Inflammatory macrophage (primary cell): ENCODE results near the gene TMEM170A.
"Not testable (repeated sequence)": the region's sequence is repeated elsewhere in the genome, so short reads cannot be mapped to it uniquely, and the experiment has no call there.

Experiments
- DNase-seq, 2 donors: peaks; one replicate each; pipeline ENCODE4 v3.0.0-alpha.2; 2020 to 2022

The TMEM170A gene

DNA sequence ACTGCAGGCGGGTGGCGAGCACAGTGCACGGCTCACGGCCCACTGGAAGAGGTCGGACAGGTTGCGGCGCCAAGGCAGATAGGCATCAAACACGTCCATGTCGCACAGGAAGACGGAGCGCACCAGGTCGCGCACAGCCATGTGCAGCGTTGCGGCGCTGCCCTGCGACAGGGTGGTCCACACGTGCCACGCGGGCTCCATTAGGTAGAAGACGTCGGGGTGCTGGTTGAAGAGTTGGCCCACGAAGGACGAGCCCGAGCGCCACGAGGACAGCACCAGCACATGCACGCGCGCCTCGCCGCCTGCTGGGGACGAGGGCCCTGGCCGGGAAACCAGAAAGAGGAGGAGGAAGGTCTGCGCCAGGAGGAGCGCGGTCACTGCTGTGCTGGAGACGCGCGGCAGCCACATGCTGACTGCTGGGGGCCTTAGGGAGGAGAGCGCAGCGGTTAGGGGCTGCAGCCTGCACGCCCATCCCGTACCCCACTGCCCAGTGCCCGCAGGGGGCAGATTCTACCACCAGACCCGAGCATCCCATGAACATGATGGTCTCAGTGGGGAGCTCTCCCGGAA is 15.0 kb upstream of the TMEM170A start:
- no peak for DNase-seq

DNA sequence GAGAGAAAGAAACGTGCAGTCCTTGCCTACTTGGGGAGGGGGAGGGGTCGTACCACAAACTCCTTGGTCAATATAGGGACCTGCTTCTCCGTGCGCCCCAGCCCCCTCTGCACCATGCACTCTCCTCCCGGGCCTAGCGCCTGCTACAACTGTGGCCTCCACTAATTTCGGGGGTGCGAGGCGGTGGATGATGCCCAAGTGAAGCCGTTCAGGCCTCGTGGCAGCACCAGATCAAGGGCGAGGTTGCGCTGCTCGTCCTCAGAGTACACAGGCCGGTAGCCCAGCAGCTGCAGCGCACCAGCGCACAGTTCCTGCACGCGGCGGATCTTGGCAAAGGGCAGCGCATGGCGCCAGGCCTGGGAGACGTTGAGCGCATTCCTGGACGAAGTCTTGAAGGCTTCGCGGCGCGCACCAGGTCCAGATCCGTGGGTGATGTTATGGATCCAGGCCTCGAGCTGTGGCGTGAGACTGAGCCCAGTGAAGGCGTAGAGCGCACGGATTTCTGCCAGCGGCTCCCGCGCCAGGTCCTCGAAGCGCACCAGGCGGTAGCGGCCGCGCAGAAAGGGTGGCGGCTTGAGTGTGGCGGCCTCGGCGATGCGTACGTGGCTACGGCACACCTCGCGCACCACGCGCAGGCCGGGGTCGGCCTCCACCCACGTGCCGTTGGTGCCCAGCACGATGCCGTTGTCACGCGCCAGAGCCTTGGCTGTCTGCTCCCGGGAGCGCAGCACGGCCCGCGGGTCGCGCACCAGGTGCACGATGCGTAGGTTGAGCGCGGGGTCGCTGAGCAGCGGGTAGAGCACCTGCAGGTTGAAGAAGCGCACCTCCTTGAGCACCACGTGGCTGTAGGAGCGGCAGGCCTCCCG is 14.2 kb upstream of the TMEM170A start:
- no peak for DNase-seq

DNA sequence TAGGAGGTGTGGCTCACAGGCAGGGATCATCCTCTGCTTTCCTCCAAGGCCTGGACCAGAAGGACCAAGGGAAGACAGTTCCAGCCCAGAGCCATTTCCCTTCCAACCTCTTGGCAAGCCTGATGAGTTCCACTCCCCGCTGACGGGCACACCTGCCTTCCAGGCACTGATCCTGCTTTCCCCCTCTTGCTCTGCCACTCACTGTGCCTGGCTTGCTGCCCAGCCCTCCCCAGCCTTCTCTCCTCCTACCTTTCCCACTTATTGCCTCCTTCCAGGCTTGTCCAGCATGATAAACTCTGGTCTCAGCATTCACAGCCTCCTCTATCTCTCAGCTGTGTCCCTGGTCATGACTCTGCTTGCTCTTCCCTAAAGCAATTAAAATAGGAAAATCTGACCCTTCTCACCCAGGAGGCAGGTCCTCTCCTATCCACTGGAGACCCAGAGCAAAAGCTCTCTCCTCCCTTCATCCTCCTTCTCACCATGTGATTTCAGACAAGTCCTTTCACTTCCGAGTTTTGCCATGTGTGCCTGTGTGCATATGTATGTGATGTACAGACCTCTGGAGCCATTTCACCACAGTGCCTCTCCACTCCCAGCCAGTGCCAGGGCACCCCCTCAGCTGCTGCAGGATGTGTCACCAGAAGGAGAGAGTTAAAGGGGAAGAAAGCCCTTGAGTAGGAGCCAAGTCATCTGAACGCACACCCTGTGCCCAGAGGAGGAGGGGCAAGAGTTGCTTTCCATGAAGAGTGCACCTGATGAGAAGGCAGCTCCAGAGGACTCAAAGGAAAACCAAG is 13.4 kb upstream of the TMEM170A start:
- peak; percentile 83 to 87 for DNase-seq

DNA sequence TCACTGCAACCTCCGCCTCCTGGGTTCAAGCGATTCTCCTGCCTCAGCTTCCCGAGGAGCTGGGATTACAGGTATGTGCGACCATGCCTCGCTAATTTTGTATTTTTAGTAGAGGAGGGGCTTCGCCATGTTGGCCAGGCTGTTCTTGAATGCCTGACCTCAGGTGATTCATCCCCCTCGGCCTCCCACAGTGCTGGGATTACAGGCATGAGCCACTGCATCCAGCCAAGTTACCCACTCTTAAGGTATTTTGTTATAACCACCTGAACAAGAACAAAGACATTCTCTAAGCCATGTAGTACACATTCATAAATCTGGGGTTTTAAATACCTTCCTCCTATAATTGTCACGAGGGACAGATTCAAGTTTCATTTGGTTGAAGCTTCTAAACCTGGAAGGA is 12.3 kb upstream of the TMEM170A start:
- no peak for DNase-seq

DNA sequence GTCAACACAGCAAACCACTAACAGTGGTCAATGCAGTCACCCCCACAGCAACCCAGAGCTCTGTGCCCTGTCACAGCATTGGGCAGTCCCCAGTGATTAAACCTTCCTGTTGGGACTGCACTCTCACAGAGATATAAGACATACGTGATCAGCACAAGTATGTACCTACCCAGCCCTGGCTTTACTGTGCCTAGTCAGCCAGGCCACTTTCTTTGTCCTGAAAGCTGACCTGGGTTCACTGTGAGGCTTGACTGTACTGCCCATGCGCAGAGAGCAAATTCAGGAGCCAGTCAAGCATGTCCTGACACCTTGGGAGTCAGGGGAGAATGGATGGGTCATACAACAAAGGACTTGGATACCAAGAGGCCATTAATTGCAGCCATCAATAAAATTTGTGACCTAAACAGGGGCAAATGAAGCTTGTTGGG is 10.9 kb upstream of the TMEM170A start:
- DNase-seq = no peak

DNA sequence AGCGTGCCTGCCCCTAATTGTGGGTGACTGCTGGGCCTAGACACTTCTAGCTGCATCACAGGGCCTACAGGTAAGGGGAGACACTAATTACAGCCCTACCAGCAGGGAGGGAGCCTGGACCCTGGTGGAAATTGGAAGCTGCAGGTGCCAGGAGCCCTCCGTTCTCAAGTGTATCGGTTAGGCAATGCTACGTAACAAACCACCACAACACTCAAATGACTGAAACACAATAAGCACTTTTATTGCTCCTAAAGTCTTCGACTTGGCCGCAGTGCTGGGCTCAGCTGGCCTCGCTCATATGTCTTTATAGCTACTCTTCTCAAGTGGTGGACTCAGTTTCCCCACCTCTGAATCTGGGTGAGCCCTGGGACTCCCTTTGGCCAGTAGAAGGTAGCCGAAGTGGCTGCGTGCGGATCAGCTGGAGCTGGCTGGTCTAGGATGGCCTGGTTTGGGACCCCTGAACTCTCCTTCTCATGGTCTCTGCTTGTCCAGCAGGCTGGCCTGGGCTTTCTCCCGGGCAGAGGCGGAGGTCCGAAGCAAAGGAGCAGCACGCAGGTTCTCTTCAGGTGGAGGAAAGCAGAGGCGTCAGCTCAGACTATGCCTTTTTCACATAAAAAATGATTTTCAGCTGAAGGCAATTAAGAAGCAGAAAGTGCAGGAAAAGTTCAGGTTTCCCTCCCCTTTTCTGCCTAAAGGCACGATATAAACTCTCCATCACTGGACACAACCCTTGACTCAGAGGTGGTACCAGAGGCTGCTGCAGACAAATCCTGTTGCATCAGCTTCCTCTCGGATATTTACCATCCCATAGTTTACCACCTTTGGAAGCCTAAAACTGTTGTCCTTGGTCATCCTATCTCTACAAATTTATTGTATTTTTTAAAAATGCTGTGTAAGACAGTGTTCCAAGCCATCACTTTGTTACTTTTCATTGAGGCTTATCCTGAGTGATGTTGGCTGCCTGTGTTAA is 8.7 kb upstream of the TMEM170A start:
- DNase-seq = no peak

DNA sequence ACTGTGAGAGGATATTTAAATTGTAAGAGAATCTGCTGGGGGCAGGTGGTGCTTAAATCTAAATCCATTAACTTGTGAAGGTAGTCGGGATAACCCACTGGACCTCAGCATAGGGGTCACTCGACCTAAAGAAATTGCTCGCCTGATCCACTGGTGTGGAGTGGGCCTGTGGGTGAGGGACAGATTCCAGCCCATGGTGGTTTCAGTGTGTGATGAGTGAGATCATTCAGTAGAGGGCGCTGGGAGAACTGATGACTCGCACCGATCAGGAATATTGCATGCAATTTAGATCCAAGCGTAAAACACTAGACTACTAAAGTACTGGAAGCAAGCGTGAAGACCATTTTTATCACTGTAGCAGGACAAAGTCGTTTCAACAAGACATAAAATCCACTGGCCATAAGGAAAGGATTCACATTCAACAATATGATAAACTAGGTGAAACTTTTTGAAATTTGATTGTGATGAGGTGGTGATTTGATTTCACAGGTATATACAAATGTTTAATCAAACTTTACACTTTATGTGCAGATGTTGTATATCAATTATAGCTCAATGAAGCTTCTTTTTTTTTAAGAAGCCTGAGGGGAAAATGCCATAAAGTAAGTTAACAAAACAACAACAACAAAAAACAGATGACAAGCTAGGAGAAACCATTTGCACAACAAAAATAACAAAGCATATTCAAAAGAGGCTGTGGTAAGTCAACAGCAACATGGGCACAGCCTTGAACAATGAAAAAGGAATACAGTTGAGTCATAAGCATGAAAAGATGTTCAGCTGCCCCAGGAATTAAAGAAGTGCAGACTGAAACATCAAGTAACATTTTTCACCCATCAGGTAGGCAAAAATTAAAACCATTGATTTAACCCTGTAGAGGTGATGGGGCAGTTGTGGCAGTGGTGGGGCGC is 7.5 kb upstream of the TMEM170A start:
- peak; percentile 67 to 68 for DNase-seq

DNA sequence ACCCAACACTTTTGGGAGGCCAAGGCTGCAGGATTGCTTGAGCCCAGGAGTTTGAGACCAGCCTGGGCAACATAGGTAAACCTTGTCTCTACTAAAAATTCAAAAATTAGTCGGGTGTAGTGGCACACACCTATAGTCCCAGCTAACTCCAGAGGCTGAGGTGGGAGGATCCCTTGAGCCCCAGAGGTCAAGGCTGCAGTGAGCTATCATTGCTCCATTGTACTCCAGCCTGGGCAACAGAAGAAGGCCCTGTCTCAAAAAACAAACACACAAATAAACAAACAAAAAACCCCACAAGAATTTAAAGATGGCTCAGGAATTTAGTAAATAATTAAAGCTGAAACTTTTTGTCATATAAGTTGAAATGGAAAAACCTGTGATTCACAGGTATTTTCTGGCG is 2.3 kb upstream of the TMEM170A start:
- DNase-seq = no peak

DNA sequence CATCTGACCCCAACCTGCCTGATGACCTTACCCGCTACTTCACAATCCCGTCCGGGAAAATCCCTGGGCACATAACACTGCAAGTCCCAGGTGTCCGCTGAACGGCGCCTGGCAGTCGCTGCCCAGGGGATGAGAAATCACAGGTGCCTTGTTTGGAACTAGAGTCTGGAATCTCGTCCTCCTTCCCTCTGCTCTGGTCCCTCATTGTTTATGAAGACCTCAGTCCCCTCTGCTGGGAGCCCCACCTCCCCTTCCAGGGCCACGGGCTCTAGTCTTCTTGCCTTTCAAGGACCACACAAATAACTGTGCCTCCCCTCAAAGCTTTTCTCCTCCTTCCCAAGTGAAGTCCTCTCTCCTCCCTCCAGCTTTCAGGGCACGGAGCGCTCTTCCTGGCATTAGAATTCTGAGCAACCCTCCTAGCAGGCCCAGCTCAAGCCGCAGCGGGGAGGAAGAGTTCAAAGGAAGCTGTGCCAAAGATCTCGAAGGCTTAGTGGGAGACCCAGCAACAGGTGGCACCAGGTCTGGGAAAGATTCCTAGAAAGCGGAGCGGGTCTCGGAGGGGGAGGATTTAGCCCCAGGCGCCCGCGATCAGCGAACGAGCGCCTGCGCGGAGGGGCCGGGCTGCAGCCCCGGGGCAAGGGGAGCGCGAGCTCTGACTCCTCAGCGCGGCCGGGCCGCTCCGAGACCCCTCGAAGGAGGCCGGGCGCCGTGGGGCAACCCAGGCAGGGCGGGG is 934 bp downstream of the TMEM170A start:
- not testable (repeated sequence) for DNase-seq

DNA sequence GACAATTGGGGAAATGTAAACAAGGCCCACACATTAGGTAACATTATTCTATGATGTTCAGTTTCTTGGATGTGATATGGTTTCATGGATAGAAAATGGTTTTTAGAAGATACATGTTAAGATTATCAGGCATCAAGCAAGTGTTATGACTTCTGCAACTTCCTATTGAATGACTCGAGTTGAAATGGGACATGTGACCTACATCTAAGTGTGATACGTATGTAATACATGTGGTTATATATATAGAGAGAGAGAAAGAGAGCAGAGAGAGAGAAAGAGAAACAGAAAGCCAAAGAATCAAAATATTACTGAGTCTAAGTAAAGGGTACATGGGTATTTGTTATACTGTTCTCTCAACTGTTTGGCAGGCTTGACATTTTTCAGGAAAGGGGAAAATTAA is 1.7 kb downstream of the TMEM170A start:
- peak; percentile 34 to 44 for DNase-seq

DNA sequence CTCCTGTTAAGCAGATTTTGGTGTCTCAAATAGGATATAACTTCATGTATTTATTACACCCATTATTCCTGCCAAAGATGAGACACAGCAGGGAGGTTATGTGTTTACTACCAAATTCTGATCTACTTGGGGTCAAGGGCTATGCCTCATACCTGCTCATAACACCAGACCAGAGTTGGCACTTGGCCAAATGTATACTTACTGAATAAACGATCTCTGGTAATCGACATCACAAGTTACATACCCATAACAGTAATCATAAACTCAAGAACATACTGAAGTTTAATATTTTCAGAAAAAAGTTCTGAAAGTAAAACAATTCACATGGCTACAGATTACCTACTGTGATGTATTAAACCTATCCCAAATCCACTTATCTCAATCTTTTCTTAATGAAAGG is 2.9 kb downstream of the TMEM170A start:
- no peak for DNase-seq

DNA sequence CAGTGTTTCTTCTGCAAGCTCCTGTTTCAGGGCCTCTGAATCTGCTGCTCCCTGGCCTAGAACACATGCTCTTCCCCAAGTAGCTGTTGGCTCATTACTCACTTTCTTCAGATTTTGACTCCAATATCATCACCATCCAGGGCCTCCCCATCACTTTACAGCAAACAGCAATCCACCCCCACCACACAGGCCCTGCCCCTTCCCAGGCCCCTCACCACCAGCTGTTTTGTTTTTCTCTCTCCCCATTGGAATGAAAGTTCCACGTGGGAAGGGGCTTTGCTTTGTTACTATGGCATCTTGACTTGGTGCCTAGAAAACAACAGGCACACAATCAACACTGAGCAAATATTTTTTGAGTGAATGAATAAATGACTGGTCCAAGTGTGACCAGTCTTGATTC is 4.0 kb downstream of the TMEM170A start:
- DNase-seq = no peak

DNA sequence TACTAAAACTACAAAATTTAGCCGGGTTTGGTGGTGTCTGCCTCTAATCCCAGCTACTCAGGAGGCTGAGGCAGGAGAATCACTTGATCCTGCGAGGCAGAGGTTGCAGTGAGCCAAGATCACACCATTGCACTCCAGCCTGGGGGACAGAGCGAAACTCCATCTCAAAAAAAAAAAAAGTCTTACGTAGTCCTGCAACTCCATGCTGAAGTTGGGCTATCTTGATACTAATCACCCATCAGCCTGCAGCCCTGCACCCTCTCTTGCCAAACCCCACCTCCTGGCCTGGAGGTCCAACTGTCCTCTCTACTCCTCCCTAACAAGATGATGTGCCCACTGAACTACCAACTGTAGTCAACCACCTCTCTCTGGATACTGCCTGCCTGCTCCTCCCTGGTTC is 4.8 kb downstream of the TMEM170A start:
- no peak for DNase-seq

DNA sequence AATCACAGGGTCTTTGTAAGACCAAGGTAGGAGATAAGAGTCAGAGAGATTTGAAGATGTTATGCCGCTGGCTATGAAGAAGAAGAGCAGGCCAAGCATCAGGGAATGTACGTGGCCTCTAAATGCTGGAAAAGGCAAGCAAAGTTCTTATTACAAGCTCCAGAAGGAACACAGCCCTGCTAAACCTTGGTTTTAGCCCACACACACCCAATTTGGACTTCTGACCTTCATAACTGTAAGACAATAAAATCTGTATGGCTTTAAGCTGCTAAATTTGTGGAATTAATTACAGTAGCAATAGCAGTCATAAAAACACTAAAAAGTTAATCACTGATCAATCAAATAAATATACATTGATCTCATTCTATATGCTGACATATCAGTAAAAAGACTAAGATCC is 6.0 kb downstream of the TMEM170A start:
- DNase-seq = no peak

DNA sequence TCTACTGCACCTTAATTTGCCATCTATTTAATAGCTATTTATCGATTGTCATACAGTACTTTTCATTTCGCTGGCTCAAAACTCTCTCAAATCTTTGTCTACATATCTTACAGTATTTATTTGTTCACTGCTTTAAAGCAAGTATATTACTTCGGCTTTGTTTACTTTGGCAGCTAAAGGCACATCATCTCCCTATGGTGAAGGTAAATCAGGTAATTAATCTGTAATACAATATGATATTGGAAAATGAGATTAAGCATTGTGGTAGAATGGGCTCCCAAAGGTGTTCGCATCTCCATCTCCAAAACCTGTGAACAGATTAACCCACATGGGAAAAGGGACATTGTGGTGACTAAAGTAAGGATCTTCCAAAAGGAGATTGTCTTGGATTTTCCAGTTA is 6.5 kb downstream of the TMEM170A start:
- DNase-seq = no peak

DNA sequence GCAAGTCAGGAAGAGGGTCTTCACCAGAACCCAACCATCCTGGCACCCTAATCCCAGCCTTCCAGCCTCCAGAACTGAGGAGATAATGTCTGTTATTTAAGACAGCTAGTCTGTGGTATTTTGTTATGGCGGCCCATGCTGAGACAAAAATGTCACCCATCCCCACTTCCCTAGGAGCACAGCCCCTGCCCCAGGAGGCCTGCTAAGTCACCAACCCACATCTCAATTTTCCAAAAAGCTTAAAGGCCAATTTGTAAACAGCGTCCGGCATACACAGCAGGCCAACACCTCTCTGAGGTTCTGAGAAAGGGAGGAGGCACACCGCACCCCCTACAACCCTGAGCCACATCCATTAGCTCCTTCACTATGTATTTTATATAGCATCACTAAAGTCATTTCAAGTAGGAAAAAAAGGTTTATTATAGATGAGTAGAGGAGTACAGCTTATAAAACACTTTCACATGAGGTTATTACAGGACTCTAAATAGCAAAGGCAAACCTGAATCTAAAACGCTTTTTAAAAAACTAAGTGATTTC is 6.9 kb downstream of the TMEM170A start:
- no peak for DNase-seq

DNA sequence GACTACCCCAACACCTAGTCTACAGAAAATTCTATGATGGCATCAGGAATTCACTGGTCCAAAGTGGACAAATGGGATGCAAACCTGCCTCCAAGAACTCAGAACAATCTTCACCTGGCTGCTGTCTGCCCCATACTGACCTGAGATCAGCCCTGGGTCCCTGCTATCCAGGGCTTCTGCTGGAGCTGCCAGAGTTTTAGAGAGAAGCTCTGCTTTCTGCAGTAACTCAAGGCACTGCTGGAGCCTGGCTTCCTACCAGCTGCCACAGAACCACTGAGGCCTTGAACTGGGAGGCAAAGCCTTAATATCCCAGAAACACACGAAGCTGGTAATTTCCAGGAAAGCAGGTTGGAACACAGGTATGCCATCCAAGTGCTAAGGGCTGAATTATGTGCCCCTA is 7.5 kb downstream of the TMEM170A start:
- DNase-seq = no peak

DNA sequence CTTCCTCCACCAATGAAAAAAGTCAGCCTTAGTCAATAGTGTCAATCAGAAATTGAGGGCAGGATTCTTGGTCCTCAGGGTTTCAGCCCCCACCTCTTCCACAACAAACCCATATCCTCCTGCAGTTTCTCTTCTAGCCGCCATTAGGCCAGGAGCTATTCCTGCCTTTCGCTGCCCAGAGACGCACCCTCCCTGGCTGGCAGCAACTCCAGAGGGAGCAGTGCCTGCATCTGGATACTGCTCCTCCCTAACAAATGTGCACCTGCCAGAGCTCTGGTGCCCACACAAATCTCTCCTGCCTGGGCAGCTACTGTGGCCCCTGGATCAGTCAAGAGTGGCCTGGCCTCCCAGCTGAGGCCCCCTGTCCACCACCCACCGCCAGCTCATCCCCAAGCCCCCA is 8.0 kb downstream of the TMEM170A start:
- not testable (repeated sequence) for DNase-seq

DNA sequence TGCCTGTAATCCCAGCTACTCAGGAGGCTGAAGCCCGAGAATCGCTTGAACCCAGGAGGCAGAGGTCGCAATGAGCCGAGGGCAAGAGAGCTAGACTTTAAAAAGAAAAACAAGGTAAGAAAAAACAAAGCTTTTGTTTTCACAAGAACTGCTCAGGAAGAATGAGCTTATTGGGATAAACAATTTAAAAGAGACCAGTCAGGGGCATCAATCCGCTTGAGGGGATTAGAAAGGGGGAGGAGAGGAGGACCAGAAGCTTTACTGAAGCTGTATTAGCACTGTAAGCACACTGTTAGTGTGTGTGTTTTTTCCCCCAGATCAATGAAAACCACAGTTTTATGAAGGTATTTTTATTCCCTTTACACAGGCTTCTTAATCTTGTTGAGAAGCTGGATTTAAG is 8.8 kb downstream of the TMEM170A start:
- no peak for DNase-seq
